Nephron progenitor cell (in vitro differentiated cells): ENCODE measurements around the gene AUH.
A peak's percentile ranks its signal among the peaks of the same experiment; 100 is the strongest.

ENCODE experiments used
- DNase-seq: peaks from one replicate; pipeline ENCODE4 v3.0.0; 2021
- H3K27ac Mint-ChIP-seq: 2 replicates; pipeline ENCODE4 v1.8.0; 2021; ENCODE audit warnings: mild to moderate bottlenecking, moderate library complexity, mixed read lengths
- H3K27me3 Mint-ChIP-seq: 2 replicates; pipeline ENCODE4 v1.8.0; 2021; ENCODE audit warnings: mild to moderate bottlenecking, low read depth, mixed read lengths; ENCODE audit not compliant: poor library complexity
- H3K36me3 Mint-ChIP-seq: 2 replicates; pipeline ENCODE4 v1.8.0; 2021; ENCODE audit warnings: low read depth, mixed read lengths
- H3K4me1 Mint-ChIP-seq: 2 replicates; pipeline ENCODE4 v1.8.0; 2021; ENCODE audit warnings: mixed read lengths
- H3K4me3 Mint-ChIP-seq: 2 replicates; pipeline ENCODE4 v1.8.0; 2021; ENCODE audit warnings: mild to moderate bottlenecking, moderate library complexity, mixed read lengths
- H3K9me3 Mint-ChIP-seq: 2 replicates; pipeline ENCODE4 v1.8.0; 2021; ENCODE audit warnings: mild to moderate bottlenecking, moderate library complexity, mixed read lengths
- TF ChIP-seq, protein P1 (sequence below): fragments of 200-600 bp; sonication (generic); IDR thresholded peaks from 2 replicates; pipeline ENCODE4 v1.5.0; 2021; ENCODE audit warnings: antibody characterized with exemption

The AUH gene

DNA sequence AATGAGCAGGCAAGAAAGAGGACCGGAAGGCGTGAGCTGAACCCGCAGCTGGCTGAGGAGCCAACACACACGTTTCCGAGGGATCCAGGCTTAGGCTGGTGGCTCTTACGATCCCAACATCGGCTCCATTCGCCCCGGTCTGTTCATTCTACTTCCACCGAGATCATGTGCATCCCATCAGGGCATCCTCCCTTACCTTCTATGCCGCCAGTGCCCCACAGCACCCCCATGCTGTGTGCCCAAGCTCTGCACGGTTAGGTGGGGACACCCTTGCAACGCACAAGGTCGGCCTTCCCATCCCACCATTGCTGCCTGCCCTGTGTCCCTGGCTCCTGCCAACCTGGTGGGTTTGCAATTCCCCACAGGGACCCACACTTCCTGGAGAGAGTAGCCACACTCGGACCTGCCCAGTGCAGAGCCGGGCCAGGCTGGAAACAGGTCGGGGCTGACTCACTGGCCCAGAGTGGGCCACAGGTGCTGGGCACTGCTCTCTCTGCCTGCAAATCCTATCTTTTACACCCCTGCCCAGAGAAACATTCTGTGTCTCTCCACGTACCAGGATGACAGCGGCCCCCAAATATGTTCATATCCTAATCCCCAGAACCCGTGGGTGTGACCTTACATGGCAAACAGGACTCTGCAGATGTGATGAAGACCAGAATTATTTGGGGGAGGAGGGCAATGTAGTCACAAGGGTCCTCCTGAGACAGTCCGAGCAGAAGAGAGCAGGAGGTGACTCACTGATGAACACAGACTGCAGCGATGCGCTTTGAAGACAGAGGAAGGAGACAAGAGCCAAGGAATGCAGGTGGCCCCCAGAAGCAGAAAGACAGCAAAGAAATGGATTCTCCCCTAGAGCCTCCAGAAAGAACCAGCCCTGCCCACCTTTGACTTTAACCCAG lies 182.2 kb downstream of the AUH start:
- Mint-ChIP-seq H3K4me1 (peaks cover 14% of the 10 kb centered on the region), H3K27ac (peak overlapping the region; percentile 42), H3K36me3 (no peaks in the 10 kb centered on the region), H3K9me3 (no peaks in the 10 kb centered on the region), H3K4me3 (no peak overlapping the region), H3K27me3 (peaks cover 18% of the 10 kb centered on the region)
- TF ChIP-seq, protein P1, sequence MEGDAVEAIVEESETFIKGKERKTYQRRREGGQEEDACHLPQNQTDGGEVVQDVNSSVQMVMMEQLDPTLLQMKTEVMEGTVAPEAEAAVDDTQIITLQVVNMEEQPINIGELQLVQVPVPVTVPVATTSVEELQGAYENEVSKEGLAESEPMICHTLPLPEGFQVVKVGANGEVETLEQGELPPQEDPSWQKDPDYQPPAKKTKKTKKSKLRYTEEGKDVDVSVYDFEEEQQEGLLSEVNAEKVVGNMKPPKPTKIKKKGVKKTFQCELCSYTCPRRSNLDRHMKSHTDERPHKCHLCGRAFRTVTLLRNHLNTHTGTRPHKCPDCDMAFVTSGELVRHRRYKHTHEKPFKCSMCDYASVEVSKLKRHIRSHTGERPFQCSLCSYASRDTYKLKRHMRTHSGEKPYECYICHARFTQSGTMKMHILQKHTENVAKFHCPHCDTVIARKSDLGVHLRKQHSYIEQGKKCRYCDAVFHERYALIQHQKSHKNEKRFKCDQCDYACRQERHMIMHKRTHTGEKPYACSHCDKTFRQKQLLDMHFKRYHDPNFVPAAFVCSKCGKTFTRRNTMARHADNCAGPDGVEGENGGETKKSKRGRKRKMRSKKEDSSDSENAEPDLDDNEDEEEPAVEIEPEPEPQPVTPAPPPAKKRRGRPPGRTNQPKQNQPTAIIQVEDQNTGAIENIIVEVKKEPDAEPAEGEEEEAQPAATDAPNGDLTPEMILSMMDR, result no peak
- no peak for DNase-seq

DNA sequence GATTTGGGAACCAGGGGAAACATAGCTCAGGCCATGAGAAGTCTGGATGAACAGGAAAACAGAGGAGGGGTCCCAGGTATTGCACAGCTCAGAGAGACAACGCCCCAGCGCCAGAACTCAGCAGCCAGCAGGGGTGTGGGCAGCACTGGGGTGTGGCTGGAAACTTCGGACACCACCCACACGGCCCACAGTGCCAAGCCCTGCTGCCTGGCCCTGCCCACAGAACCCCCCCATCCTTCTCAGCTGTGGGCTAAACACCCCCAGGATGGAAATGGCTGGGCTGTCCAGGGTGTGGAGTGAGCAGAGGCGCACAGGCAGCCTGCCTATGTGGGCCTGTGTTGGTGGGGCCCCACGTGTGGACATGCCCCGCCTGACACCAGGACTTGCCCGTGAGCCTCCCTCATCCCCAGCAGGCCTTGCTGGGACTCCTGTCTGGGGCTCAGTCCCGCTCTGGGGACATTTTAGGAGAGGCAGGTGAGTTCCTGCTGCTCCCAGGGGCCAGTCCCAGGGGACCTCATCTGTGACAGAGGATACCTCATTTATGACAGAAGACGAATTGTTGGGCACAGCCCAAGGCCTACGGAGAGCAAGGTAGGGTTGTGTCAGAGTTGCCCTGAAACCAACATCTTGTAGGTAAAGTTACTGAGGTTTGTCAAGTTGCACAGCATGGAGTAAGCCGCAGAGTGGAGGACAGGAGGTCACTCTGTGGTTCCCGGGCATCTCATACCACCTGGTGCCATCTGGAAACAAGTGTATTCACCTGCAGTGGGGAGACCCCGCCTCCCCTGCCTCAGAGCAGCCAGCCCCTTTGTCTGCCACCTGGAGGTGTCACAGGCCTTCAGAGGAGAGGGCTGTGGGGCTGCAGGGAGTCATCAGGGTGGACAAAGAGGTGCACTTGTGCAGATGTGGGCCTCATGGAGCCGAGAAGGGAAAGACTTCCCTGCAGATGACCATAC lies 183.2 kb downstream of the AUH start:
- H3K27ac Mint-ChIP-seq, result no peak overlapping the region
- H3K9me3 Mint-ChIP-seq, result no peaks in the 10 kb centered on the region
- TF ChIP-seq, protein P1, result no peak
- no peak overlapping the region for H3K4me3 Mint-ChIP-seq
- peaks cover 14% of the 10 kb centered on the region for H3K4me1 Mint-ChIP-seq
- H3K36me3 Mint-ChIP-seq, result no peaks in the 10 kb centered on the region
- peaks cover 18% of the 10 kb centered on the region for H3K27me3 Mint-ChIP-seq
- no peak for DNase-seq

DNA sequence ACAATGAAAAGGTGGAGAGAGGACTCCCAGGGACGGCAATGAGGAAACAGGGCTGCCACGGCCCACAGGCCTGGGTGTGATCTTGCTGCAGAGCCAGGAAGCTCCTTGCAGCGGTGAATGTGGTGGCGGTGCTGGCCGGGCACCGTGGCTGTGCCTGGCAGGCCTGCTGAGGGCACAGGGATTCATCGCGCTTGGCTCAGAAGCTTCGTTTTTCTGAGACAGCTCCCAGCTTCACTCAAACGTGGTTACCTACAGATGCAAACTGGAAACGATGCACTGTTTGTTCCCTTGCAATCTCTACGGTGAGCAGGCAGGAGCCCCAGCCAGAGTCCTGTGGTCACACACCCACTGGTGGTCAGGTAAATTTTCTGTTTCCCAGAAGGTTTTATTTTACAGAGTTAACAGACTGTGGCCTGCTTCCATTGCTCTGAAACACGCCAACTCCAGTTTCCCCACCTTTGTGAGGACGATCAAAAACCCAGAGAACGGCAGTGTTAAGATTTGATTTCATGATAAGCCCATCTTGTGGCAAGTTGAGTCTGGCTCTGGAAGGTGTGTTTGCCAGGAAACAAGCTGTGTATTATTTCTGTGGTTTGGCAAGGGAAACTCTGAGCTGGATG lies 183.9 kb downstream of the AUH start:
- H3K4me1 Mint-ChIP-seq, result peaks cover 9% of the 10 kb centered on the region
- no peak overlapping the region for H3K4me3 Mint-ChIP-seq
- no peaks in the 10 kb centered on the region for H3K36me3 Mint-ChIP-seq
- H3K27ac Mint-ChIP-seq, result peak overlapping the region; percentile 73
- H3K9me3 Mint-ChIP-seq, result peaks cover 2% of the 10 kb centered on the region
- DNase-seq, result no peak
- TF ChIP-seq, protein P1, result no peak
- H3K27me3 Mint-ChIP-seq, result peaks cover 17% of the 10 kb centered on the region

DNA sequence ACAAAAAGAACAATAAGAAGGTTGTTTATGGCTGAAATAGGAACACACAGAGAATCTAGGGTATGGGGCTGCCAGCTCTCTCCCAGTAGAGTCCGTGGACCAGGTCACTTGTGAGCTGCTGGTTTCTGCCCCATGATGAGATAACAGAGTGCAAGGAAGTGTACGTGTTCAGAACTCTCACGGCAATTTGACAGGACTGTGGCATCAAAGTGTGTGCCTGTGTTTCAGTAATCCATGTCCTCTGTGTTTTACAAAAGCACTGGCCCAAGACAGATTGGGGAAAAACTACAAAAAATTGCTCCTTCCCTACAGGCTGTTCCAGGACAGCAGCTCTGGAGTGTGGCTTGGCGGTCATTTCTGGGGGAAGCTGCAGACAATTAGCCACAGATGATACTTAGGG lies 184.6 kb downstream of the AUH start:
- peaks cover 16% of the 10 kb centered on the region for H3K27me3 Mint-ChIP-seq

DNA sequence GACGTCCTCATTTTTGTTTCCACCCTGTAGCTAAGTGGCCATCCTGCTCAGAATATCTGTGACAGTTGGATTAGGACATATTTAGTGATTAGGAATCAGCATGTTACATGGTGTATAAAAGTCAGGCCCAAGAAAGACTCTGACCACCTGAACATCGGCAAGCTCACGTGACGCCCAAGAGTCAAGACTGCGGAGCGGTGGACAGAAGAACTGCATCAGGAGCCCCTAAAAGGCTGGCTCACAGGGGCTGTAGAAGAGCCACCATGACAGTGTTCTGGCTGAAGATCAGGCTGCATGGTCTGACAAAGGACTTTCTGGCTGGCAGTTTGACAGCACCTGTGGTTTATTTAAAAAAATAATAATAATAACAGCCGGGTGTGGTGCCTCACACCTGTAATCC lies 185.3 kb downstream of the AUH start:
- Mint-ChIP-seq H3K4me3 (no peak overlapping the region), H3K4me1 (peaks cover 6% of the 10 kb centered on the region), H3K36me3 (no peaks in the 10 kb centered on the region), H3K9me3 (peaks cover 16% of the 10 kb centered on the region), H3K27me3 (peaks cover 16% of the 10 kb centered on the region), H3K27ac (no peak overlapping the region)
- no peak for DNase-seq
- TF ChIP-seq, protein P1, result no peak

More for the DNA sequence above, 184.6 kb downstream of the AUH start:
- H3K36me3 Mint-ChIP-seq, result no peaks in the 10 kb centered on the region
- TF ChIP-seq, protein P1, result no peak
- H3K4me3 Mint-ChIP-seq, result no peak overlapping the region
- H3K9me3 Mint-ChIP-seq, result peaks cover 9% of the 10 kb centered on the region
- peaks cover 6% of the 10 kb centered on the region for H3K4me1 Mint-ChIP-seq
- no peak overlapping the region for H3K27ac Mint-ChIP-seq
- no peak for DNase-seq
